T-helper 1 cell (primary cell): ENCODE results near the gene ZNF211.
A peak's percentile ranks its signal among the peaks of the same experiment; 100 is the strongest.

Experiments
- DNase-seq, 5 donors: peaks; one replicate each; pipeline ENCODE4 v3.0.0-alpha.2; 2012 to 2020
- total RNA-seq, 4 donors: gene quantifications; one replicate each; lab custom pipeline; 2026; lab: John Stamatoyannopoulos, UW

Gene ZNF211
- total RNA-seq = 29.5 to 49.0 (median 37.4) reads per million in 4 donors

DNA sequence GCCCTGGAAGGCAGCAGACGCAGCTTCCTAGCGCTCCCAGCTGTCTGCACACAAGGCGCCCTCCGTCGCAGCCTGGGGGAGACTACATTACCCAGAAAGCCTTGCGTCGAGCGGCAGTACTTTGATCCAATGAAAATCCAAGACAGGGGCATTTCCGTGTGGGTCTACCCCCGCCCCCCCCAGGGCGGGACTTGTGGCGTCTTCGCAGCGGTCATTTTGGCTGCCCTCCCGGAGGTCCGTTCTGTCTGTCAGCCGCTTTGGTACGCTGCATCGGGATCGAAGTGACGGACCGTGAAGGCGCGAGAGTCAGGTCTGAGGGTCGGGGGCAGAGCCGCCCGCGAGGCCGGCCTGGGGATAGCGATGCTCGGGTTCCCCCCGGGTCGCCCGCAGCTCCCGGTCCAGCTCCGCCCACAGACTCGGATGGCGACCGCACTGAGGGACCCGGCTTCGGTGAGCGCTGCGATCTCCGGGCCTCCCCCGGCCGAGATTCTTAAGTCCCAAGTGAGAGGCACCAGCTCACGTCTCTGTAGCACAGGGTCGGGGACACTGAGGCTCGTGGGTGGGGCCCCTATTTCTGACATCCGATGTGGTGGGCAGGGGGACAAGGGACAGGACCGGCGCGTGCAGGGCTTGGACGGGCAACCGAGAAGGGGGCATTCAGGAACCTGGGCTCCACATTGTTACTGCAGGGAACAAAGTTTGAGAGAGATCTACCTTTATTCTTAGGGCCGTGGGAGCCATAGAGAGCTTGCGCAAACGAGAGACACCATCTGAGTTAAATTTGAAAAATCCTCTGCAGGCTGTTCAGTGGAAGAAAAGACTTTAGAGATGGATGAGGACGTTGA lies at the start of gene ZNF211:
TSS of gene ZNF211 (plus strand) at position 182 of the 845 bp plus-strand sequence. CDS start at position 361, 179 bp downstream.
- DNase-seq = peak; percentile 59 to 91 (median 82)

DNA sequence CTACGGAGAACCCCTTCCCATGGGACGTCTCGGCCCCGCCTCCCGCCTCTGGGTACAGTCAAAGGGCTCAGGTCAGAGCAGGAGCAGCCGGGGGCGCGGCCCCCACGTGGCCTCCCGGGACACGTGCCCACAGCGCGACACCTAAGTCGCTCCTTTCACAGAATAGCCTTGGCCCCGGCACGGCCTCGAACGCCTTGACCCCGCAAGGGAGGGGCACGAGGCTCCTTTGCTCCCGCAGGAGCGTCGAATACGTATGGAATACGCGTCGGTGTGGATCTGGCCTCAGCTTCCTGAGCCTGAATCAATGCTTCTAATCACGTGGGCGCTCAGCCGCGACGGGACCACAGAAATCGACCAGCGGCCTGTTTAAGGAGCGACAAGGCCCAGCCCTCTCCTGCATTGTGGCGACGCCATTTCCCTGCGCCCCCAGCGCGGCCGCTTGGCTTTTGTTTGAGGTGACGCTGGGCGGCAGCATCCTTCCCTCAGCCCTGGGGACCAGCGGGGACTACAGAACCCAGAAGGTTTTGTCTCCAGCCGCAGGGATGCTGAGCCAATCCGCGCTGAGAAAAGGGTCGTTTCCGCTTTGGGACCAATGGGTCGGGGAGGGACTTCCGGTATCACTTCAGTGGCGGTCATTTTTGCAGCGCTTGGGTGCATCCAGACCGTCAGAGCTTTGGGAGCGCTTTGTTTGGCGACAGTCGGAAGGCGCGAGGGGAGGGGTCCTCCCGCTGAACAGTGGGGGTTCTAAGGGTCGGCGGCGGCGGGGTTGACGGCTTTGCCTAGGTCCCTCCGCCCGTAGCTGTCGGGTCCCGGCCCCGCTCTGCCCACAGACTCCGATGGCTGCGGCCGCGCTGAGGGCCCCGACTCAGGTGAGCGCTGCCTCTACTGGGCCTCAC lies 49.2 kb upstream of the ZNF211 start, which contains the start of gene ZIK1:
TSS of gene ZIK1 (plus strand) at position 625 of the 896 bp plus-strand sequence. CDS start at position 837, 212 bp downstream.
- DNase-seq = peak; percentile 64 to 89 (median 83)

GRCh38 chr19:57587529-57587928 lies 45.4 kb upstream of the ZNF211 start:
- no peak for DNase-seq

DNA sequence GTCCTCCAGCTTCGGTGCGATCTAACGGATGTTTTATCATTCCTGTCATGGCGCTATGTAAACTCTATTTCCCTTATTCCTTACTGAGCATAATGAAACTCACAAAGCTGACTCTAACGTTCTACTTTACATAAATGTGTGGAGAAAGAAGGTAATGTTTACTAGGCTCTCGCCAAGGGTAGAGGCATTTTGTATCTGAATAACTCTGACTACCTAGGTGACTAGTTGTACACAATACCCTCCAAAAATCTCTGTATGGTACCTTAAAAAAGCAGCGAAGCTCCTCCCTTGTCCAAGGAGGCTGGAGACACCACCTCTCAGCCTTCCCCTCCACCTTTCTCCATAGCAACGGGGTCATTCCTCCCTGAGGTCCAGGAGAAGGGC lies 33.6 kb upstream of the ZNF211 start:
- DNase-seq = no peak

- DNase-seq = peak; percentile 62 to 88 (median 73)
These were observed 33.1 kb upstream of the ZNF211 start, which contains the start of gene ZNF530 for GRCh38 chr19:57599761-57600383. ZNF530 (plus strand) TSS chr19:57599885; CDS start chr19:57604346, 4,461 bp downstream.

- no peak for DNase-seq
These were observed 26.0 kb upstream of the ZNF211 start for GRCh38 chr19:57606931-57607330.

DNA sequence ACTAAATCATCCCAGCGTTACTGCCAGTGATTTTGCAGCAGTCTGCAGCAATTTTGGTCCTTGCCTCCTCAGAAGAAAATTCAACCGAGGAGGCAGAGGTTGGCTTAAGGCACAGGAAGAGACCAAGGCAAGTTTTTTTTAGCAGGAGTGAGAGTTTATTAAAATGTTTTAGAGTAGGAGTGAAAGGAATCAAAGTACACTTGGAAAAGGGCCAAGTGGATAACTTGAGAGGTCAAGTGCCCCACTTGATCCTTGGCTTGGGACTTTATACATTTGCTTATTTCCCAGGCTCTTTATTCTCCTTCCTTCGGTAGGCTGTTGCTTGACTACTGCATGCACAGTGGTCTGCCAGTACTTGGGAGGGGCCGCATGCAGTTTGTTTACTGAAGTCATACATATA lies 21.9 kb upstream of the ZNF211 start:
- DNase-seq = no peak

DNA sequence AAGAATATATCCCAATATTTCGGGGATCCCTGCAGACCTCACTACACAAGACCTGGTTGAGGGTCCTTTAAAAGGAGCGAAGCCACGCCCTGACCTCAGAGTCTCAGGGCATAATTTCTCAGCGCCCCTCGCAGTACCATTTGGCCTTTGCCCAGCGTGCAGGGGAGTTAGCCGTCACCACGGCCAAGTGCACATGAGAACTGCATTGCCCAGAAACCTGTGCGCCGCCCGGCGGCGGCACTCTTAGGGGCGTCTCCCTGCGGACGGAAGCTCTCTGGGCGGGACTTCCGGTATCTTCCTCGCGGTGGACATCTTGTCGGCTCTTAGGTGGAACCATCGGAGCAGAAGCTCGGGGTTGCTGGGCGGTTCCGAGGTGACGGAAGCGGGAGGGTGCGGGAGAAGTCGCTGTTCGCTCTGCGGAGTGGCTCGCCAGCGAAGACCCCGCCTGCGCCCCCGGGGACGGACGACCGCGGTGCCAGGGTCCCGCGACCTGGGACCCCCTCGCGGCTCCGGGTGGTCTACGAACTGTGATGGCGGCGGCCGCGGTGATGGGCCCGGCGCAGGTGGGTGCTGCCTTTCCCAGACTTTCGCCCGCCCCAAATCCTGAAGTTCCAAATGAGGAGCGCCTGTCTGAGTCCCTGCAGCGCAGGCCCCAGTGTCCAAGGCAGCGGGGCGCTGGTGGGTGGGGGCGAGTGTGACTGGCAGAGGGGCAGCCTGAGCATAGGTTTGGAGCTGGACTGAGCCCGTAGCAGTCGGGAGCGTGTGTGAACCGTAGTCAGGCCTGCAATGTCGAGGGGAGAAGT lies 18.8 kb upstream of the ZNF211 start, which contains the start of gene ZNF134:
TSS of gene ZNF134 (plus strand) at position 302 of the 803 bp plus-strand sequence. CDS start 5,227 bp downstream, outside the sequence.
- peak; percentile 72 to 92 (median 85) for DNase-seq

DNA sequence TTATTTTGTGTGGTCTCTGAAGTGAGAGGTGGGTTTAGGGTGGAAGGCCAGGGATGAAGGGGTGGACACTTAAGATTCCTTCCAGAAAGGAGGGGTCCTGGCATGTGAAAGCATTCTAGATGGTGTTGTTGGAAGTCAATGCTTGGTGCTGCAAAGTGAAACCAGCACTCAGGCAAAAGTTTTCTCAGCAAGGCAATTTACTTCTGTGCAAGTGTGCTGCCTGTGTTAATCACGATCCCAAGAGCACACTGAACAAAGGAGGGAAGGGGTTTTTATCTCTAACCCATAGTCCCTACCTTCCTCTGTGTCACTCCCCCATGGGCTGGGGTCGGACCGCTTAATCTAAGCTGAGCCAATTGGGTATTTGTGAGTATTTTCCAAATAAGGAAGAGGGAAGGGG lies 17.6 kb upstream of the ZNF211 start:
- no peak for DNase-seq

GRCh38 chr19:57620673-57621348 lies 12.2 kb upstream of the ZNF211 start:
- no peak for DNase-seq

DNA sequence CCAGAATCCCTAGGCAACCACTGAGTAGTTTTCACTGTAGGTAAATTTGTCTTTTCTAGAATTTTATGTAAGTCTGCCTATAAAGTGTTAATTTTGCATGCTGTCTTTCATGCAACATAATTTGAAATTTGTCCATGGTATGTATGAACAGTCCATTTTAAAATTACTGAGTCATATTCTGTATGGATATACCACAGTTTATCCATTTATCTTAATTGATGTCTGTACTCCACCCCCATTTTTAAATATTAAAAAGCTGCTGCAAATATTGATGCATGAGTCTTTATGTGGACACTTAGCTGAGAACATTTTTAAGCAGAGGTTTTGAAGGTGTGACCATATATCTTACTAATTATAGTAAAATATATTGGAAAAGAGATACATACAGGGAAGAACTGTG lies 9.9 kb upstream of the ZNF211 start:
- no peak for DNase-seq

- no peak for DNase-seq
These were observed 814 bp downstream of the ZNF211 start for GRCh38 chr19:57633832-57634131.

- no peak for DNase-seq
These were observed 4.4 kb downstream of the ZNF211 start for GRCh38 chr19:57637379-57637778.

DNA sequence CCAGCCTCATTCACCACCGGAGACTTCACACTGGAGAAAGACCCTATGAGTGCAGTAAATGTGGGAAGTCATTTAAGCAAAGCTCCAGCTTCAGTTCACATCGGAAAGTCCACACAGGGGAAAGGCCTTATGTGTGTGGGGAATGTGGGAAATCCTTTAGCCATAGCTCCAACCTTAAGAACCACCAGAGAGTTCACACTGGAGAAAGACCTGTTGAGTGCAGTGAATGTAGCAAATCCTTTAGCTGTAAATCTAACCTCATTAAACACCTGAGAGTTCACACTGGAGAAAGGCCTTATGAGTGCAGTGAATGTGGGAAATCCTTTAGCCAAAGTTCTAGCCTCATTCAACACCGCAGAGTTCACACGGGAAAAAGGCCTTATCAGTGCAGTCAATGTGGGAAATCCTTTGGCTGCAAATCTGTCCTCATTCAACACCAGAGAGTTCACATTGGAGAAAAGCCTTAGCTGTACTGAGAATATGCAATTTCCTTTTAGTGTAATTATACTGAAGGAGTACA lies 8.8 kb downstream of the ZNF211 start:
- no peak for DNase-seq

- DNase-seq = no peak
These were observed 9.6 kb downstream of the ZNF211 start for GRCh38 chr19:57642396-57643046.

DNA sequence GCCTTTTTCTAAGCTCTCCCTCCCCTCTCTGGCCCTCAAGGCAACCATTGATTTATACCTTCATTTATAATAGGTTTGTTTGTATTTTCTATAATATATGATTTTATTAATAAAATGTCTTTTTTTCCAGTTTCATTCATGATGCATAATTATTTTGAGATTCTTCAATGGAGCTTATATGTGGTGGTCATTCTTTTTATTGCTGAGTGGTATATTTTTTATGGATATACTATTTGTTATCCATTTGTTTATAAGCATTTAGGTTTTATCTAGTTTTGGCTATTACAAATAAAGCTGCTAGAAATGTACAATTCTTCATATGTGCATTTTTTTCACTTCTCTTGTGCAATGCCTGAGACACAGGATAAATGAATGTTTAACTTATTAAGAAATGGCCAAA lies 10.8 kb downstream of the ZNF211 start:
- DNase-seq = no peak

DNA sequence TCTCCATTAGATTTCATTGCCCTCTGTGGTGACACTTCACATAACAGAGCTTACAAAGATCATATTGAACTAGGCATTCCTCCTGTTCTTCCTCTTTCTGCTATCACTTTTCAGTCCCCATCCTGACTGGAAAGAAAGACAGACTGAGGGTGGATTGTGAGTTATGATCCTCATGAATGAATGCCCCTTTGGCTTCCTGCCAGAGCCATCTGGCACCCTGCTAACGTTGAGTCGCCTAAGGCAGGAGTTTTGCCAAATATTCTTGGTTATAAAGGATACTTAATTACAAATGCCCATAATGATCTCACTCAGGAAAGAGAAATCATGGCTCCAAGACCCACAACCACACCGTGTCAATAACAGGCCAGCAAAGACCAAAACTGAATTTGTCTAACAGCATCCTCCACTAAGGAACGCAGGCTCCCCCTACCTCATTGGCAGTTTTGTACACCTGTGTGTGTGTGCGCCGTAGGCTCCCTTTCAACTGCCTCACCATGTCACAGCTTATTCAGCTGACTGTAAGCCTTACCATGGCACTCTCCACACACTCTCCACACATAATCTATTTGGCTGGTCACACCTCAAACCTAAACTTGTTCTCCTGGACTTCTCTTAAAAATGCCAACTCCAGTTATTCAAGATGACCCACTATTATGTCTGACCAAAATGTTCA lies 15.5 kb downstream of the ZNF211 start:
- DNase-seq = no peak

GRCh38 chr19:57651654-57651996 lies 18.7 kb downstream of the ZNF211 start:
- no peak for DNase-seq

DNA sequence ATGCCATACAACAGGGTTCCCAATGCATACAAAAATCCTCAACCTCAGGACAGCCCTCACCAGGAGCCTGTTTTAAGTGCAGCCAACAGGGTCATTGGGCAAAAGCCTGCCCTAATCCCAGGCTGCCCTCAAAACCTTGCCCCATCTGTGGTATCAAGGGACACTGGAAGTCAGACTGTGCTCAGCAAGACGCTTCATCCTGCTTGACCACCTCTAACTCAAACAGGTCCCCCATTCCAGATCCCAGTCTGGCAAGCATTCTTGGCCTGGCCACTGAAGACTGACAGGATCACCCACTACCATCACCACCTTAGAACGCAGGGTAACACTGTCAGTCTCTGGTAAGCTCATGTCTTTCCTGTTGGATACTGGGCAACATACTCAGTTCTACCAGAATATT lies 20.7 kb downstream of the ZNF211 start:
- no peak for DNase-seq

DNA sequence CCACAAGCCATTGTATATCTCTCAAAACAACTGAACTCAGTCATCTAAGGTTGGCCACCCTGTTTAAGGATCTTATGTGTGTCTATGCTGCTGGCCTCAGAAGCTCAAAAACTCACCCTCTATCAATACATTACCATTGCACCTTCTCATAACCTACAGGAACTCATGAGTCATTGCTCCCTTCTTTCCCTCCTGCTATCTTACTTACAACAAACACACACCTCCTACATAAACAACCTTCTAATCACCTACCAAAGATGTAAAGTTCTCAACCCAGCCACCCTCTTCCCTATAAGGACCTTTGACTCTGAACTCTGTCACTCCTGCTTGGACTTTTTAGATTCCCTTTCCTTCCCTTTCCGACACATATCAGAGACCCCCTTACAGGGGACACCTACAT lies 22.5 kb downstream of the ZNF211 start:
- DNase-seq = no peak
